HG03575 (cell line): ENCODE data around the gene RAD51B.
A peak's percentile ranks its signal among the peaks of the same experiment; 100 is the strongest.

Experiments used
- ATAC-seq: cut with Tn5 transposase; IDR thresholded peaks from one replicate; pipeline ENCODE4 v1.9.1; 2021; ENCODE audit not compliant: unreplicated experiment, insufficient number of reproducible peaks, low FRiP score; ENCODE audit errors: extremely low read depth

Gene RAD51B

DNA sequence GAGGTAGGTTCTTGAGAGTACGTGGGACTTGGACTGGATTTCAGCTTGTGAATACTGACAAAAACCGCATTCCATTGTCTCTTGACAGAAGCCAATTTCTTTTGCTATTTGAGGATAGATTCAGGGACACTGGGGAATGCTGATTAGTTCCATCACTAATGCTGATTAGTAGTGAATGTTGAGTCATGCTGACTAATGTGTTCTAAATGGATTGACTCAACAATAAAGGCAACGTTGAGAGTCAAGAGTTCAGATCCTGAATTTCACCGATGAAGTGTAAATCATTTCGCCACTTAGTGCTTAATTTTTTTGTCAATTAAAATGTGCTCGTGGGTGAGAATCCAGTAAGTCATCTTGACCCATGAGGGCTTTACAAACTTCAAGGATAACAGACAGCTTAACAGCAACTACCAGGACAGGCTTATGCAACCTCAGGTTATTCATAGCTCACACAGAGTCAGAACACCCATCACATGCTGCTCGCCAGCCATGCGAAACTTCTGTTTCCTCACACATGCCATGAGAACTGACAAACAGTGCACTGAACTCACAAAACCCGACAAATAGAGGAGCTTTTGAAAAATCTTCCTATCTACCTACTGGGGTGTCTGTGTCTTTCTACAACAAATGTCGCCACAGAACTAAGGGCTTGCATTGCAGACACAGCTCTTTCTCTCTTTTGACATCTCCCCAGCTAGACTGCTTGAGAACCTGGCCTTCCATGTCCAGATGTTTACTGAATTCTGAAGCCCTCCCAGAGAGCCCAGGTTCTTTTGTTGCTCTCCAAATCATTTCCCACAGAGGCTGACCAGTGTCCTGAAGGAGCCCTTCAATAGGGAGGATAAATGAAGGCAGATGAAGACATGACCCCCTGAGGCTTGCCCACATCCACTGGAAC is 656.9 kb downstream of the RAD51B start:
- ATAC-seq, result peak; percentile 48

DNA sequence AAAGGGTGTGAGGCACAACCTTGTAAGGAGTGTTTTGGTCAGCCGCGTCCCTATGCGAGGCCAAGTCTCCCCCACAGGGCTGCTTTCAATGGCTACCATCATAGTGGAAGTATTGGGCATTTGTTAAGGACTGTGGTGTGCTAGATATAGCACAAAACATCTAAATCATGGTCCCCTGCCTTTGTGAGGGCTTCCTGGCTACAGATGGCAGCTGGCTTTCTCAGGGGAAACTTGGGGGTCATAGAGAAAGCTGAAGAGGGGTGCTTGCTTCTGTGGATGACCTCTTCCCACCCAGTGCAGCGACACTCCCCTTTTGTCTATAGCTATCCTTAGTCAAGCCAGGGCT is 657.5 kb downstream of the RAD51B start:
- ATAC-seq, result no peak

DNA sequence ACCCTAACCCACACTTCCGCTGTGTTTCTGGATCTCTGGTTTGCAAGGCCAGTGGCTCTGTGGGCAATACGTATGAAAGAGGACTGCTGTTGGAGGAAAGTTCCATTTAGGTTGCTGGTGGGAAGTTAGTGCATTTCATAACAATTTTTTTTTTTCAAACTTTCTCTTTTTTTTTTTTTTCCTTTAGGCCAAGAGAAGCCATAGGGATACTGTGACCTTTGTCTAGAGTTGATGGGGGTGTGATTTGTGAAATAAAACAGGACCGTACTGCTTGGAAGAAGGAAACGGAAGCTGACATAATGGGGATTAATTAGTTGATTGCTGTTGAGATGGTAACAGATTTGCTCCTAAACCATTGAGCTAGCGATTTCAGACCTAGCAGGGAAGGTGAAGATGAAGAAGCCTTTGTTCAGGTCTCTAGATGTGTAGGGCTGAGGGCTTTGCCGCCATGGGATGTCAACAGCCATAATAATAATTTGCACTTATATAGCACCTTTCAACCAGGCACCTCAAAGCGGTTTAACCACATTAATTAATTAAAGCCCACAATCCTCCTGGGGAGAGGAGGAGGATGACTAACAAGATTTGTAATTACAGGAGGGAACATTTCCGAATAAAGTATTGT is 658.0 kb downstream of the RAD51B start:
- no peak for ATAC-seq

DNA sequence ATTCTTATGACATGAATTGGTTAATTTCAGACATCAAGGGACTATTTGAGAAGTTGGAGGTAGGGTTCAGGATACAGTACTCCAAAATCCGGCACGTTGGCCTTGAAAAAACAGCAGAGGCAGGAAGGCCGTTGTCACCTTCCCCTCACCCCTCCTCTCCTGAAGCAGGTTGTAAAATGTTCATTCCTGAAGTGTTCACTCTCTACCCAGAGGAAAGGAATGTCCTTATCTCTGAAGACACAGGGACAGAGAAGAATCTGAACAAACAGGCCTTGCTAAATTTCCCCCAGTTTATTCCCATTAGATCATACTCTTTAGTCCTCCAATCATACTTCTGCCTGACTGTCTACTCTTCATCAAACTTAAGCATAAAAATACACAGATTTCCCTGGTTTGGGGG is 659.7 kb downstream of the RAD51B start:
- no peak for ATAC-seq

DNA sequence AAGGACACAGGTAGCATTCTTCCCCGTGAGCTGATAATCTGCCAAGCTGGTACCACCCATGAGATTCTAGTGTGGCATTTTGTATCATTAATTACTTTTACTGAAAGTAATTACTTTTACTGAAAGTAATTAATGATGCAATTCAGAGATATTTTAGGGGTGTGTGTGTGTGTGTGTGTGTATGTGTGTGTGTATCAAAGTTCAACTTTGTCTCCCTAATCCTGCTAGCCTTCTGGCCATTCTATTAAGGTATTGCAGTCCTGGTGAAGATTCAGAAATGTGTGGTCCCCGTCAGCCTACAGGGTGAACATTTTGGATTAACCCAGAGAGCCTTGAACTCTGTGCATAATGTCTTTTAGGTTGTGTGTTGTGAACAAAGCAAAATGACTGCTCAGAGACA is 662.4 kb downstream of the RAD51B start:
- no peak for ATAC-seq

DNA sequence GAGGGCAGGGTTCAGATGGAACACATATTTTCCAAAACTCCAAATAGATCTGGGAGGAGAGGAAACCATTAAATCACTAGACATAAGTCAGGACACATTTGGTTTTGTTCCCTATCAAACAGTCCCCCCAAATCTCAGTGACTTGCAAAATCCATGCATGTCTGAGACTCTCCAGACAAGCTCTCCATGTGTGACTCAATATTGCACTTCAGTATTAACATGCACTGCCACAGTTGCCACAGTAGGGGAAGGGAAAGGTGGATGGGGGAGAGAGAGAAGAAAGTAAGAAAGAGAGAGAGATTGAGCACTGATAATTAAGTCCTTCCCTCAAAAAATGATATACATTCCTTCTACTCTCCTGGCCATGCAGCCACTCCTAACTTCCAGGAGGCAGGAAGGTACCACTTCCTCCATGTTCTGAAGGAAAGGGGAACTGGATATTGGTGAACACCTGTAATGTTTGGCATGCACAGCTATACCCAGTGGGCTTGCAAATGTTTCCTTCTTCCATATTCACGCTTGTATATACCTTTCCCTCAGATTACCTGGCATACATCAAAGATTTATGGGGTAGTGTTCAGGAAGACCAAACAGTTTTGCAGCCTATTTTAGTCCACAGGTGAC is 663.3 kb downstream of the RAD51B start:
- ATAC-seq, result no peak

DNA sequence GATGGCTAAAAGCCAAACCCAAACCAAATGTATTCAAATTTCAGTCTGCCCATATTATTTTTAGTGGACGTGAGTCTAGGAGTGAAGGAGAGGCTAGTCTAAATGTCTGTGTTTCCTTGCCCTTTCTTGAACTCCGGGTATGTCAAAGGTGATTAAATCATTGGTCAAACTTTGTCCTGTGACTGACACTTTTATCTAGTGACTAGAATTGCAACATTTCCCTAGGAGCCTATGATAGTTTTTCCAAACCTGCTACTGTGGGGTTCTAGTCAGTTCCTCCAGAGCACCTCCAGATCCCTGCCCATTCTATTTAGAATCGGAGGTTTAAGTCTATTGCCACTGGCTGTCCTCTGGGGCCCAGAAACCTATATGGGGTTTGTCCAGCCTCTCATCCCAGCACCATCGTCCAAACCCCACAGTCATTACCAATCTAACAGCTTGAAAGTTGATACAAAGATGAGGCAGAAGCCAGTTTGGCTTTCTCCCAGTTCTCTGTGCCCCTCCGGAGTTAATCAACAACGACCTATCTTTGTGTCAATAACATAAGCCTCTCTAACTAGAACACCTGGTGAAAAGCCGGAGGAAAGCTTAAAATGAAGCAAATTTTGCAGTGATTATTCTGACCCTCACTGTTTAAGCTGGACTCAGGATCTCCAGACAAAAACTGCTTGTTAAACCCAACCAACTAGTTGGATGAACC is 666.6 kb downstream of the RAD51B start:
- ATAC-seq, result no peak

DNA sequence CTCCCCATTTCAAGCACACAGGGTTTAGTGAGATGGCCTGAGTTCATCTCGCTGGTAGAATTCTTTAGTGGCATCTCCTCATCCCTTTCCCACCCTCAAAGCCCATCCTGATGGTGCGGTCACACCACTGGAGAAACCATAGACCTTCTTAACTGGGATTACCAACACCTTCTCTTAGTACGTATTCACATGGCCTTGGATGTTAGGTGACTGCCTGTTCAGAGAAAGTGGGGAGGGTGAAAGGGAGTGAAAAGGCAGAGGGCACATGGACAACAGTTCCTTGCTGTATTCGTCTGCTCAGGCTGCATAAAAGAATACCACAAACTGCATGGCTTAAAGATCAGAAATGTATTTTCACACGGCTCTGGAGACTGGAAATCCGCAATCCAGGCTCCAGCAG is 667.2 kb downstream of the RAD51B start:
- no peak for ATAC-seq

DNA sequence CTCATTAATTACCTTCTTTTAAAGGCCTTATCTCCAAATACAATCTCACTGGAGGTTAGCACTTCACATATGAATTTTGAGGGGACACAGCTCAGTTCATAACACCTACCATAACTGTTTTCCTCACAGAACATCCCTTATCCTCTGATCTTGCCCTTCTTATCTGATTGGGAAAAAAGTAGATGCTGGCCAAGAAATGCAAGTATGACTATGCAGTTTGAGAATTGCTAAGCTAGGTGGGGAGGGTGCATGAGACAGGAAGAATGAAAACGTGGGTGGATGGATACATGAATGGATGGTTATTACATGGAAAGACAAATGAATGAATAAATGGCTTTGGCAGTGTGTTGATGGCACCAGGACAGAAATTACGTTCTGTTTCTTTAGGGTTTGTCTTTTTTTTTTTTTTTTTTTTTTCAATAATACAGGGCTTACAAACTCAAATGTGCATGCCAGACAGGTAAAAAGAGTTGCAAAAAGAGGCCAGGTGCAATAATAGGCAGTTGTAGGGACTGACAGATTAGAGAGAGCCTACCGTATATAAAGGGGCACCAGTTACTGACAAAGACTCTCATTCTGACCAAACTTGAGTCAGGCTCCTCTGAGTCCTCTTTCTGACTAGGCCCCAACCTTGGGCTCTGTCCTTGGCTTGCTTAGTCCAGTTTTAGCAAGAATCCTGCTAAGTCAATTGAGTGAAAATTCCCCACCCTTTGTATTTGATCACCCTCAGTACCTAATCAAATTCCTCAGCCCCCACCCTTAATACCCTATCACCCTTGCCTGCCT is 668.4 kb downstream of the RAD51B start:
- no peak for ATAC-seq

DNA sequence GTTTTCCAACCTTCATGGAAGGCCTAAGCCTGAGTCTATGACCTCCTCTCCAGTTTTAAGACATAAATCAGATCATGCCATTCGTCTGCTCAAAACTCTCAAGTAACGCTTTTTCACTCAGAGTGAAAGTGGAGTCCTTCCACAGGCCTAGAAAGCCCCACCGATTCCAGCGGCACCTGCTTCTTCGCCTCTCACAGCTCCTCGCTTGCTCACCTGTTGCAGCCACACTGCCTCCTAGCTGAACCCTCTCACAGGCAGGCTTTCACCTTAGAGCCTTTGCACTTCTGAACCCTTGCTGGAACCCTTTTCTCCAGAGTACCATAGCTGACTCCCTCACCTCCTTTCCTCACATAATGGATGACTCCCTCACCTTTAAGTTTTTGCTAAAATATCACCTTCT is 672.2 kb downstream of the RAD51B start:
- ATAC-seq, result no peak

DNA sequence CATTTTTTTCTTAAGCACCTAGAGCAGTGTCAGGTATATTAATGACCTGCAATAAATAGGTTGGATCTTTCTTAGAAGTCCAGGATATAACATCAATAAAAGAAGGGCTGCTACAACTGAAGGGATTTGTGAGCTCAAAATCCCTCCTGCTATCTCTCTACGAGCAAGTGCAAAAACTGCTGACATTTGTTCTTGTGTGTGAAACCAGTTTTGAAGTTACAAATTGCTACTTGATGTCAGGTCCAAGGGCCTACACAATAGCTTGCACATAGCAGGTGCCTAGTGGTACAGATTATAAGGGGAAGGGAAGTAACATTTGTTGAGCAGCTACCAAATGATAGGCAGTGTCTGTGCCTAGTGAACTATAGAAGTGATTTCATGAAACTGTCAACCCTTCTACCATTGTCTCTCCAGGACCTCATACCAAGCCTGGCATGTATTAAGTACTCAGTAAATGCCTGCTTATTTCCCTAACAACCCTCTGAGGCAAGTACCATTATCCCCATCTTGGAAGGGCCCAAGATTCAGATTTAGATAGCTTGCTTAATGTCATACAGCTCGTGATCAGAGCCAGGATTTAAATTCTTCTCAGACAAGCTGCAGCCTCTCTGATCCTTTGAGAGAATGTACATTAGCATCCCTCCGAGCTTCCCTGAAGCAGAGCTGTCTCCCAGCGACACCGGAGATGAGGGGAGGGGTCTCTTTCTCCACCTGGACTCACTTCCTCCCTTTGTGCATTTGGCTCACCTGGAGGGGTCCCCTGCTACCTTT is 673.0 kb downstream of the RAD51B start:
- no peak for ATAC-seq

DNA sequence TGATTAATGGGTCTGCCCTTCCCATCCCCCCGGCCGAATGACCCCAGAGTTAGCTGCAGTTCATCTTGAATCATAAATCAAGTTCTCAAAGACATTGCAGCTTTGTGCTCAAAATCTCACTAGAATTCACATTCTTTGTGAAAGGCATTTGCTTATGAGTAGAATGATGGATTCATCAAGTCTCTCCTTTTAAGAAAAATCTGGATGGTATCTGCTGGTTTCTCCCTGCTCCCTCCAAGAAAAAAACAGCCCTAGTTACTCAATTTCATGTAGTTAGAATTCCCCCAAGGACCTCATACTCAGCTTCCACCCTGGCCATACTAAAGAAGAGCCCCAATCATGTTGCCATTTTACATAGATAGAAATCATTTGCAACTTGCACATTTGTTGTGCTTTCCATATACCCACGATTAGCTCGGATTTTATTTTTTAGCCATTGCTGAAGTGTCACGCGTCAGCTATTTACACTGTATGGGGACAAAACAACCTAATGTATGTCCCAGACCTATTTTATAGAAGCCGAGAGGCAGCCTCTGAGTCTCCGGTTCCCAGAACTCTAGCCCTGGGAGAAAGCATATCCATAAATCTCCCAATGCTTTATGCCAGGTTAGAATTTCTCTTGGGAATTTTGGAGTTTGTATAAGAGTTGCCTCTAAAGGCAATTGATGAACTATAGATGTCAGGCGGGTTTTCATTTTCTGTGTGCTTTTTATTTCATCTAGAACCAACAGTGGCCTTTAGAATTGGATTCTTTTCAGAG is 673.8 kb downstream of the RAD51B start:
- no peak for ATAC-seq

DNA sequence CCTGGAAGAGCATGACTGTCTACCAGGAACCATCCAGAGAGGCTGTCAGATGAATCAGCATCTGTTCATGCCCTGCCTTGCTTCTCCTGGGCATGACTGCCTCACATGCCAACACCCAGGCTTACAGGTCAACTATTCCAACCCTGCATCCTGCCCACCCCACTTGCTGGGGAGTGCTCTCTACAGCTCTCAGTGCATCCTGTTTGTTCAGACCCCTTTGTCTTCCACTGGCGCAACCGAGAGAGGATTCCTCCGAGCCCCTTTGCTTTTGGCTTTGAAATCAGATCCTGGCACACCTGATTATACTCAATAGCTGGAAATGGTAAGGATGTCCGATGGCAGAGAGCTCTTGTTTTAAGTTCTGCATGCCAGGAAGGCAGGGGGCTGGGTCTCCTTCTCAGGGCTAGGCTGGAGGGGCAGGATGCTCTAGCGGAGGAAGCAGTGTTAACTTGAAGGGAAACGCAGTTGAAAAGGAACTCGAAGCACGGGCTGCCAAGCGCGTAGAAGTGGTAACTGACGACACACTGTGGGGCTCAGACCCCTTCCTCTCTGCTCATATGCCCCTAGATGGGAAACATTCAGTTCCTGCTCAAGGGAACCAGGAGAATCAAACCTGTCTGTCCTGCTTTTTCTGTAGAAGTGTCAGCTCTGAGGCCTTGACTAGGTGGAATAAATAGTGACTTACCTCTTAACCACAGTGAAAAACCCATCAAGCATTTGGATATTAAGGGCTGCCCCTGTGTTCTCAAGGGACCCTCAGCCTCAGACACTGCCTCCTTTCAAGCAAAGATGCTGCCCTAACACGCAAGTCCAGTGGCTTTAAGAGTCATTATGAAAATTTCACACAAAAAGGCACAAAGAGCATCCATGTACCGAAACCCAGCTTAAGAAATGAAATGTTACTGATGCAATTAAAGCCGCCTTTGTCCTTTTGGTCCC is 675.8 kb downstream of the RAD51B start:
- ATAC-seq, result no peak

DNA sequence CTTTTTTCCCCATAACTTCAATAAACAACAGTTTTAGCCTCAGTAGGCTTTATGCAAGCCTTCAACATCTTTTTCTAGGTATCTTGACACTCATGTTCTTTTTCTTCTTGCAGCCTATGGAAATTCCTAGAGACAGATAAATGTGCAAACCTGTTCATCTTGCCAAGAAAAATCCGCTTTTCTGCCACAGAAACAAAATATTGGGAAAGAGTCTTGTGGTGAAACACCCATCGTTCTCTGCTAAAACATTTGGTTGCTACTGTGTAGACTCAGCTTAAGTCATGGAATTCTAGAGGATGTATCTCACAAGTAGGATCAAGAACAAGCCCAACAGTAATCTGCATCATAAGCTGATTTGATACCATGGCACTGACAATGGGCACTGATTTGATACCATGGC is 677.4 kb downstream of the RAD51B start:
- ATAC-seq, result no peak

DNA sequence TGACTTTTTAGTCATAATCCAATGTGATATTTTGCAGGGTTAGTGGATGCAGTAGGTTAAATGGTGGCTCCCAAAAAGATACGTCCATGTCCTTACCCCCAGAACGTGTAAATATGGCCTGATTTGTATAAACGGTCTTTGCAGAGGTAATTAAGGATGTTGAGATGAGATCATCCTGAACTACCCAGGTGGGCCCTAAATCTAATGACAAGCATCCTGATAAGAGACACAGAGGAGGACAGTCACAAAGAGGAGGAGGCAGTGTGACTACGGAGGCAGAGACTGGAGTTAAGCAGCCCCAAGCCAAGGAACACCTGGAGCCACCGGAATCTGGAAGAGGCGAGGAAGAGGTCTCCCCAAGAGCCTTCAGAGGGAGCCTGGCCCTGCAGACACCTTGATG is 679.9 kb downstream of the RAD51B start:
- no peak for ATAC-seq

DNA sequence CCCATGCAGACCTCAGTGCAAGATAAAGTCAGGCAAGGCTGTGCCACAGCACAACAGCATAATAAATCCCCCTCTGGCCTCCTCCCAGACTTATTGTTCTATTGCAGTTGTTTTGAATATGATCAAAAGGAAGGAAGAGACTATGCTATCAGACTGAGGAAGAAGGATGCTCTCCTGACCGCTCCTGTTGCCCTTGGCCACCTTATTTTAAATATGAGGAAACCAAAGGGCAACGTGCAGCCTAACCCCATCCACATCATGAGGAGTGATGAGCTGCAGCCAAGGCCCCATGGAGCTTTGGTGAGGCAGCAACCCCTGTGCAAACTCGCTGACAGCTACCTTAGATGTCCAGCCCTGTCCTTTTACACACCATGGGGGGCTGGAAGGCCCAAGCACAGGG is 681.6 kb downstream of the RAD51B start:
- ATAC-seq, result no peak

DNA sequence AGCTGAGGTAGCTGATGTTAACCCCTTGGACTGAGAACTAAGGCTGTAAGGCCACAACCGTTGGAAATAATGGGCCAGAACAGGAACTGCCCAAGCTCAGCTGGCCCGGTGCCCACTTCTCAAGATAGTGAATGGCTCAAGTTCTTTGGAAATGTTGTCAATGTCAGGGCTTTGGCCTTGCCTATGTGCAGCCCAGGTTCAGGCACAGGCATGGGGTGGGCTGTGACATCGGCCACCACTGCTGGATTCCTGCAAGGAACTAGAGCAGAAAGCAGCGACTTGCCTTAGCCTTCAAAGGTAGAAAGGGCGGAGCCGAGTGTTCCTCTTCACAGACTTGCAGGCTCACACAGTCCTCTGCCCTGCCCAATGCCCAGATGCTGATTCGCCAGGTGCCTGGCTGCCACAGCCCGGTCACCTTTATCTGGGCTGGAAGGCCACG is 682.1 kb downstream of the RAD51B start:
- ATAC-seq, result no peak
